ENCODE data around the gene FSTL4.

FSTL4 gene

DNA sequence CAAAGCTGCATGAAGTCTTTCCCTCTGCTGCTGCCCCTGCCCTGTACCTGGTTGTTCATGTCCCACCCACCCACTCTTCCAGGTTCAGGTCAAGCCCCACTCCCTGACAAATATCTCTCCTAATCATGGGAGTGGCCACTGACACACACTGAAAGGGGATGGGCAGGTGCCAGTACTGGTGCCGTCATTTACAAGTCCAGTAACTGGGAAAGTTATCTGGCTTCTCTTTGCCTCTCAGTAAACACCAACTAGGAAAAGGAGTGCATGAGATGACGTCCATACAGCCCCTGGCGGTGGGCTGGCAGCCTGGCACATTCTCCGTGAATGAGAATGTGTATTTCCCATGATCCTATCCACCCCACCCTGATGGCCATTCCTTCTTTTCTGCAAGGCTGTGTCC lies 225.2 kb downstream of the FSTL4 start:
- no peak for DNase-seq (ENCODE audit: low read depth, low spot score)
- H3K4me3 ChIP-seq (ENCODE audit: low read length), result no peak overlapping the region

DNA sequence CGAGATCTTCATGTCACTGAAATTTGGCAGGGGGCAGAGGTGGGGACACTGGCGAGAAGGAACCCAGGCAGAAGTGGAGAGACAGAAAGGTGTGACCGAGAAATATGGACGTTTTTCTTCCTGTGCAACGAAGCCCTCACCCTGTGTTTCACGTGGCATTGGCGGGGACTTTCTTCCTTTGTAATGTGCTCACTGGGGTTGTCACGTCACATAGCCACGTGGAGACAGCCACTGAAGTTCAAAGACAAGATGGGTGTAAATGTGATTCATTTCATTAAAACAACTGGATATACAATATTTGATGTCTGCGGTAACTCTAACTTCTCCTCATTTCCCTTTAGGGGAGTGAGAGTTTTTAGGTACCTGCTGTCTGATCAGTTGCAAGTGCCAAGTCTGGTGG lies 225.7 kb downstream of the FSTL4 start:
- H3K4me3 ChIP-seq (ENCODE audit: low read length), result no peak overlapping the region
- DNase-seq (ENCODE audit: low read depth, low spot score), result no peak

DNA sequence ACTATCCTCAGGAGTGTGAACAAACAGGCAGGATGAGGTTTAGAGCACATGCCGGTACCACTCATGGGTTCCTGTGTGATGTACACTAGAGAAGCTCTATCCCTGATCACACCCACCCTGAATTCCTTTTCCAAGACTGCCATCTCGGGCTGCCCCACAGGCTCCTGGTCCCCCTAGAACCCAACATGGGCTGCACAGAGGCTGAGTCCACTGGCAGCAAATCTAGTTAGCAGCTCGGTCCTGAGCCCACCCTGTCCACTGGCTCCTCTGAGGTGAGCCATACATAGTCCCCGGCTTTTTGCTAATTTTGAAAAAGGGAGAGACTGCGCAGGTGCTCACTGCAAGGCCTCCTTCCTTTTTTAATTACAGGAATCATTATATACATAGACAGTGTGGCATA lies 227.0 kb downstream of the FSTL4 start:
- no peak for DNase-seq (ENCODE audit: low read depth, low spot score)
- H3K4me3 ChIP-seq (ENCODE audit: low read length), result no peak overlapping the region

DNA sequence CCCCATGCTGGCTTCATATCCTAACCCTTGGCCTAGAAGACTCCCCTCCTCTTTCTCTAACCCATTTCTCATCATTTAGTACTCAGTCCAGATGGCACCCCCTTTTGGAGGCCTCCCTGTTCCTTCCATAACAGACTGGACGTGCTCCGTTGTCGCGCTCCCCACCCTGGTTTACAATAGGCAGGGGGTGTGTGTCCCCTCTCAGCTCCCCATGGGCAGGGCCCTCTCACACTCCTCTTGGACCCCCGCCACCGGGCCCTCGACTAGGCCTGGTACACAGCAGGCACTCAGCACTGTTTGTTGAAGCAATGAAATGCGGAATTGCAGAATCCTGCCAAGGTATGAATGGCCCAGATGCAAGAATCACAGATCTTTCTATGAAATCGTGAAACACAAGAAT lies 227.4 kb downstream of the FSTL4 start:
- no peak for DNase-seq (ENCODE audit: low read depth, low spot score)
- no peak overlapping the region for H3K4me3 ChIP-seq (ENCODE audit: low read length)

DNA sequence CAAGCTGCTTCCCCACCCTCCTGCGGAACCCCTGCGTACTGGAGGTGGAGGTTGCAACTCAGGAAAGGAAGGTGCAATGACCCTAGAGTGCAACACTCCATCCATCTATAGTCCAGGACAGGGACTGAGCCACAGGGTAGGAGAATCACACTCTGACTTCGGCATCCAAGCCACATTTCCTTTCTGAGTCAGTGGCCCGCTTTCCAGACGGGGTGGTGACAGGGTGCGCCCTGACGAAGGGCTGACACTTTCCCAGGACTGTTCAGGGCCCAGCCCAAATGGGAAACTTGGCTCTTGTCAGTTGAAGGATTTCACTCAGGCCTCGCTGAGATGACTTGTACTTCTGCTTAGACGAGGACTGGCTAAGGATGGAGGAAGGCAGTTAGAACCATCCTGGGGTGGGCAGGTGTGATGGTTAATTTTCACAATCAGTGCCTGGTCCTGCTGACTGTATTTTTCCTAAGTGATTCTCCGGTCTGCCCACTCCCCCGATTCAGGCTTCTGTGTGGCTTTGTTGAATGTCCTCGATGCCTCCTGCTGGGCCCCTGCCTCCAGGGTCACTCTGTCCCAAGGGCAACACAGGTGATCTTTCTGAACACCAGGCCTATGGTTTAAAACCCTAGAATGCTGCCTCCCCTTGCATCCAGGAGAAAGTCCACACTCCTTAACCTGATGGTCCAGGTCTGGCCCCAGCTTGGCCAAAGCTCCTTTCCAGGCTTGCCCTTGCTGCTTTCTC lies 228.1 kb downstream of the FSTL4 start:
- no peak for DNase-seq (ENCODE audit: low read depth, low spot score)
- H3K4me3 ChIP-seq (ENCODE audit: low read length), result no peak overlapping the region

DNA sequence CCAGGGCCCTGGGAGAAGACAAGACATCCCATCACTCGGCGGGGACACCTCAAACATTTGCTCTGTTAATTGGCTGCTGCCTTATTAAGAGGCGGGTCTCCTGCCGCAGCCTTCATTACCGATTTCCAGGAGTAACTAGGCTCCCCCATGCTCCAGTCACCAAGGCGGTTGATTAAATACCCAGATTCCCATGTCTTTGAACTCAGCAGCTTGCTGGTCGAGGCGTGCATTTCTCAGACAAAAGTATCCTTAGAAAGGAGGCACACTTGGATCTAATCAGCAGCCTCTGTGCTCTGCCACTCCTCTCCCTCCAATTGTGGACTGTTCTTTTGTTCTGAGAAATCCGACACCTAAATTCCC lies 228.8 kb downstream of the FSTL4 start:
- no peak overlapping the region for H3K4me3 ChIP-seq (ENCODE audit: low read length)
- DNase-seq (ENCODE audit: low read depth, low spot score), result no peak

DNA sequence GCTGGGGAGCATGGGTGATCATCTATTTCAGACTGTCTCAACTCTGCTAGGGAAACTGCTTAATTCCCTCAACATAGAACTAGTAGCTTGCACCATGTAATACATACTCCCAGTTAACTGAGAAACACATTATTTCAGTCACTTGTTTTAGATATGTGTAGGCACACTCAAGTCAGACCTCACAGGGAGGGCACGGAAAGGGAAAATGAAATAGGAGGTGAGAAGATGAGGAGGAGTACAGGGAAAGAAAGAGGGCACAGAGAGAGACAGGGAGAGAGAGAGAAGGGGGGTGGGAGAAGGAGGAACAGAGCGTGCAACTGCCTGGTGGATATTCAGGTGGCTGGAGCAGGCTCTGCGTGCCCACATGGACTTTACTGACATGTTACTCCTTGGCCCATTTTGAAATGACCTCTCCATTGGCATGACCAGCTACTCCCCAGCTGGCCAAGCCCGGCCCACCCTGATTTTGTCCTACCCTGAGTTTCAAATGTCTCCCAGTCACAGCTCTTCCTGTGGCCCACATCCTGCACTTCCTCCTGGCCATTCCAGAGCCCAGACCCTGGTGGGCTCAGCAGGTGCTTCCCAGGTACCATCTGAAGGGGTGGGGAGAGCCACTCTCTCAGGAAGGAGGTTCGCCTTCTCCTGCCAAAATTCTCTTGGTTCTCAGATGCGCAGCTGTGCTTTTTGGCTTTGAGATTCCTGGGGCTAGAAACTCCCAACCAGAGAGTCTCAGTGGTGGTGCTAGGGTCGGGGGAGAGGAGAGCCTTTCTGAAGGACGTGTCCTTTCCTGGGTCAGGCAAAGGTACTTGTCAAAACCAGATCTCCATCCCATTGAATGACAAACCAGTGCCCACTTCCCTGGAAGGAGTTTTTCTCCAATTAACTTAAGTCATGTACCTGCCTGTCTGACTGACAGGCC lies 229.4 kb downstream of the FSTL4 start:
- H3K4me3 ChIP-seq (ENCODE audit: low read length), result no peak overlapping the region
- DNase-seq (ENCODE audit: low read depth, low spot score), result no peak

DNA sequence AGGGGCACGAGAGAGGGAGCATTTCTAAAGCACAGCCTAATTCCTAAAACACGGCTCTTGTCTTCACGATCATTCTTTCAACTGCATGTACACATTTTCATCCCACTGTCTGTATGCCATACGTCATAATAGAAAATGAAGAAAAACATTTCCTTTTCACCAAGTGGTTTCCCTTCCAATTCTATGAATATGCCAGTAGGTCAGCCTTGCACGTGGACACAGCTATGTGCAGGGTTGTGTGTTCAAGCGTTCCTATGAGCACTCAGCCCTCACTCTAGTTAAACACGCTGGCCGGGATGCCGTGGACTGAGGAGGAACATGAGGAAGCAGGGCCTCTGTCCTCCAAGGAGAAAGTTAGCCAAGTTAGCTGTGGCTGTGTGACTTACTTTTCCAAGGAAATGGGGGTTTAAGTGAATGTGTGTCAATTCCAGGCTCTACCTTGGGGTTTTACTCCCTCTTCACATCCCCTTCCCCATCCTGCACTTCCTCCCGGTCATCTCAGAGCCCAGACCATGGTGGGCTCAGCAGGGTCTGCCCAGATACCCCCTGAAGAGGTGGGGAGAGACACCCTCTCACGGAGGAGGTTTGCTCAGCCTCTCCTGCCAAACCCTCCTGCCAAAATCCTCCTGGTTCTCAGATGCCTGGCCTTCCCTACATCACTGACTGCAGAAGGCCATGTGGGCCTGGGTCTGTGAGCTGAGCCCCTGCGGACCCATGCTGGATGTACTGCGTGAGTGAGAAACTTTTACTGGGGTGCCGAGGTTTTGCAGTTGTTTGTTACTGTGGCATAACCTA lies 230.6 kb downstream of the FSTL4 start:
- no peak for DNase-seq (ENCODE audit: low read depth, low spot score)
- H3K4me3 ChIP-seq (ENCODE audit: low read length), result no peak overlapping the region

DNA sequence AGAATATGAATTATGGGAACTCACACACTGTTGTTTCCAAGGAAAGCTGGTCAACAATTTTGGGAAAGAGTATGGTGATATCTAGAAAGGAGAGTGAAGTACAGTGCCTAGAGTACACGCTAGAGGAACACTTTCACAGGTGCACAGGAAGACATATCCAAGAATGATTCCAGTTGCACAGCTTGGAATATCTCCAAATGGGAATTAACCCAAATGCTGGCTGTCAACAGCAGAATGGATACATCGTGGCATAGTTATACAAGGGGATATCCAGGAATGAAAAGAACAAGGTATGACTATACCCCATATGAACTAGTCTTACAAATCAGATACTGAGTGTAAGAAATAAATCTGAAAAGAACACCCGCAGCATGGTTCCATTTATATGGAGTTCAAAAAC lies 231.3 kb downstream of the FSTL4 start:
- H3K4me3 ChIP-seq (ENCODE audit: low read length), result no peak overlapping the region
- no peak for DNase-seq (ENCODE audit: low read depth, low spot score)

DNA sequence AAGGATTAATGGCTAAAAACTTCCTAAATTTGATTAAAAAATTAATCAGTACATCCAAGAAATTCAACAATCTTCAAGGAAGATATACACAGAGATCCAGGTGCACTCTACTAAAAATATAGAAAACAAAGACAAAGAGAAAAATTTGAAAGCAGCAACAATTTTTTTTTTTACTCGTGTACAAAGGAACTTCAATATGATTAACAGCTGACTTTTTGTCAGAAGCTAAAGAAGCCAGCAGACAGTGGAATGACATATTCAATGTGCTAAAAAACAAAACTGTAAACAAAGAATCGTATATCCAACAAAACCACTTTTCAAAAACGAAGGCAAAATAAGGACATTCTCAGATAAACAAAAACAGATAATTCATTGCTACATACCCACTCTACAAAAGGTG lies 234.6 kb downstream of the FSTL4 start:
- DNase-seq (ENCODE audit: low read depth, low spot score), result no peak
- H3K4me3 ChIP-seq (ENCODE audit: low read length), result no peak overlapping the region

DNA sequence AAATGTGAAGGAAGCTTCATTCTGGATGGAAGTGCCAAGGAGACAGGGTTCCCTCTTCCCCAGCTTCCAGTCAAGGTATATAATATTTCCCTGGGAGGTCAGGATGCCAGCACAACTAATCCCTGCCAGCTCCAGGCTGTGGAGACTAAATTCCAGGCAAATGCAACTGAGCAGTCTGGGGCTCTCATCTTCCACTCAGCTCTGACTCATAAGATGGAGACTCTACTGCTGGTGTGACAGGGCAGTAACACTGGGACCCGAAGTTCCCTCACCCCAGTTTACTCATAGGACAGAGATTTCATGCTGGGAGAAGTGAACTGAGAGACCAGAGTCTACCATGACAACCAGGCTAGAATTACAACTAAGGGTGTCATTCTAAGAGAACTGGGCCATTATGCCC lies 235.4 kb downstream of the FSTL4 start:
- no peak for DNase-seq (ENCODE audit: low read depth, low spot score)
- no peak overlapping the region for H3K4me3 ChIP-seq (ENCODE audit: low read length)

DNA sequence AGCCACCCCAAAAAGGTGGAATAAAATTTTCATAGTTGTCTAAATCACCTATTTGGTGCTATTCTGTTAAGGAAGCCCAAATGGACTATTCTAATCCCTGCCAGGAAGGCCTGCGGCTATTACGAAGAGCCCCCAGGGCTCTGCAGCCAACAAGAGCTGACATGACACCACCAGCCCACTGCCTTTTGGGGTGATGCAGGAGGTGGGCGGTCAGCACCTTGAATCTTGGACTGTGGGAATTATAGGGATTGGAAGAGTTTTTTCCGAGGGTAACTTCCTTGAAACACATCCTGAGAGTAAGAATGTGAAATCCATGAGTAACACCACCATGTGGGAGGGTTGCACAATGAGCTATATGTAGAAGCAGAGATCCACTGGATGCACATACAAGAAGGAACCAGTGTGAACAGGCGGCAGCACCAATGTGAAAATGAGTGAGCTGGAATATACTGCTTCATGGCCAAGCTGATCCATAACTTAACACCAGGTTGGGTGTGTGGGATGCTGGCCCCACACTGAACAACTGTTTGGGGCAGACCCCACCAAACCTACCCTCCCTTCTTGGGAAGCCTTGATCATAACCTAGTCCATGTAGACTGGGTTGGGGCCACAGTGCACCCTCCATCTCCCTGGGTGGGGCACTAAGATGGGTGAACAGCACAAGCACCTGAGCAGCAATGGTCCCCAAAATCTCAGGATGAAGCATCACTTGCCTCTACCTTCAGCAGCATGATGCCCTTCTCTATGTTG lies 239.0 kb downstream of the FSTL4 start:
- no peak for DNase-seq (ENCODE audit: low read depth, low spot score)
- H3K4me3 ChIP-seq (ENCODE audit: low read length), result no peak overlapping the region

DNA sequence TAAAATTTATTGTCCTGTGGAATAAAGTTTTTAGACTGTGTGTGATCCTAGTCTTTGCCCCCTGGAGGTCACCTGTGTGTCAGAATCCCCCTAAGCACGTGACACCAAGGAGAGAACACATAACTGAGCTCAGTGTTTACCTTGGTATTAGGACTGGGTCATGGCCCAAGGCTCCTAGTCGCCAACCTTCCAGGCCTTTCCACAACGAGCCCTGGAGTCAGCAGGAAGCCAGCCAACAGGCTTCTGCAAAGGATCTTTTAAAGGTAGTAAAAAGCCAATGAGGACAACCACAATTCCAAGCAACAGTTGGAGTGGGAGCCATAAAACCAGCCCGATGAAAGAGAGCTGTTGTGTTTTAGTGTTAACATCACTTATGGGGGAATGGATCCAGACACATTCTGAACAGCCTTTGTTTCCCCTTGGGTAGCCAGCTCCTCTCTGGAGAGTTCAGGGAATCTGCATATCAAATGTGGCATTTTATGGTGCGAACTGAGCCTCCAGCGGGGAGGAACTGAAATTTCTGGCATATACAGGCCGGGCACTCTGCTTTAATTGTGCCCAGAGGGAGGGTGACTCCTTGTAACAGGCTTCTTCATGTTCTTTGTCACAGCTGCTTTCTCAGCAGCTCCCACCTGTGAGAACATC lies 239.9 kb downstream of the FSTL4 start:
- DNase-seq (ENCODE audit: low read depth, low spot score), result no peak
- no peak overlapping the region for H3K4me3 ChIP-seq (ENCODE audit: low read length)

DNA sequence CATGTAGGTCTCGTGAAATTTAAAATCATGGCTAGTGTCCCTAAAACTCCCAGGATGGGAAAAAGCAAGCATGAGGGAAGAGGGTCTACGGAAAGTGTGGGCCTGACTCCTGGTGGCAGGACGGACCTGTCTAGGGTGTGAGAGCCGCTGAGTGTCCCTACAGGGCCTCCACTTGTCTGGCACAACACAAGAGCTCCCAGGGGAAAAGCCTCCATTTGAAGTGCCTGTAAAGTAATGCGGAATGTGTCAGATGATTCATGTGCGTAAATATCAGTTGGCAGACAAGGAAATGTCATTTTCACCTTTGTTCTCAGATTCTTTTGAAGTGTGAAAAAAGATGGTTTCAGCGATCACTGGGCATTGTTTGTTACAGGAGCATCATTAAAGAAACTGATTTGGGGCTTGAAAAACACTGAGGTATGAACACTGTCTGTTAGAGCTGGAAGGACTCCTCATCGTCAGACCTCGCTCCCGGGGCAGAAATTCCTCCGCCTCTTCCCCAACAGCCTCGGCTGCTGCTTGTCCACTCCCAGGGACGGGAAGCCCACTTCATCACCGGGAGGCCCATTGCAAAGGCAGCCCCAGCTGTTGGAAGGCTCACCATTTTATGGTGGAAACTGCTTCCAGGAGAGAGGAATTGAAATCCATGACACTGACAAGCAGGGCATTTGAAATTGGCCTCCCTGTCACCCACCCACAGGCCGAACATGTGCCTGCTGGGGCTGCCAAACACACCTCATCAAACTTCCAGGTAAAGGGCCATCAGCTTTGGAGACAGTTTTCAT lies 240.8 kb downstream of the FSTL4 start:
- no peak overlapping the region for H3K4me3 ChIP-seq (ENCODE audit: low read length)
- DNase-seq (ENCODE audit: low read depth, low spot score), result no peak

DNA sequence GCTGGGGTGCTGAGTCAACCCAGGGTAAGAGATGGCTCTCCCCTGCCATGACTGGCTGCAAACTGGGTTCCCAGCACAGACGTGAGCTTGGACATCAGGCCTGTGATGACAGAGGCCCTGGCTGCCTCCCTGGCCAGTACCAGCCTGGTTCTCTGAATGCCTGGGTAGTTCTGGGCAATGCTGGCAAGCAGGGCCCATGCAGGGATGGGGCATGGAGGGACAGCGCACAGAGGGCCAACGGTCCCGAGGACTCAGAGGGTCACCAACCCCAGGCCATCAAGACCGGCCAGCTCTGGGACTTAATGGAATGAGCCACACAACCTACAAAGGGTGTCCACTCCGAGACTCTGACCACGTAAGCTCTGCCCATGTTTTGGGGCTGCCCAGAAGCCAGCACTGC lies 241.4 kb downstream of the FSTL4 start:
- no peak for DNase-seq (ENCODE audit: low read depth, low spot score)
- H3K4me3 ChIP-seq (ENCODE audit: low read length), result no peak overlapping the region

DNA sequence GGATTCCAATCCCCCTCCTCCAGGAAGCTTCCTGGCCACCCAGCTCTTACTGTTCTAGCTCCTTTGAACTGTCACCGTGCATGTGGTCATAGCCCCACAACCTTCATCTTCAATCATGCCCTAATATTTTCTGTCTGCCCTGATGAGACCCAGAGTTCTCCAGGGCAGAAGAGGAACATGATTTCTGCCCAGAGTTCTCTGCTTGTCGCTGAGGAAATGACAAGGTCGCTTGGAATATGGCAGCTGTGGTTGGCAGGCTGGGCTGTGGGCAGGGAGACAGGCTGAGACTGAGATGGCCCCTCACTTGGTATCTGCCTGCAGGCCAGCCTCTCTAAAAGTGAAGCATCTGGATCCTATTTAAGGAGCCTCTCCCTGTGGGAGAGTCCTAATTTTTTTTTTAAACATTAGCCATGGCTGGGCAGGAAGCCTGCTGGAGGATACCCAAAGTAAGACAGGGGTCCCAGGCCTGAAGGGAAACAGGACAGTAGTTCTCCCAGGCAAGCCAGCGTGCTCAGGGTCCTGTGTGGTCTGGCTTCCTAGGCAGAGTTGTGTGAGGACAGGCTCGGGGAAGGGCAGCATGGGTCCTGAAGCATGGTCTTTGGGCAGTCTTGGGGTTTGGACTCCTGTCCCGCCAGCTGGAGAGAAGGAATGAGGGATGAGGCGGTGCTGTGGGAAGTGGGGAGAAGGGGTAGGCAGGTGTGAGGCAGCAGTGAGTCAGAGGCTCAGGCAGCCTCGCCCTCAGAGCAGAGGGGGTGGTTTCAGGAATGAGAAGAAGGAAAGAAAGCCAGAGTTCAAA lies 242.1 kb downstream of the FSTL4 start:
- H3K4me3 ChIP-seq (ENCODE audit: low read length), result no peak overlapping the region
- no peak for DNase-seq (ENCODE audit: low read depth, low spot score)
